GM19025 (cell line): ENCODE results near the gene MACROD1.

ENCODE experiments used
- ATAC-seq: cut with Tn5 transposase; IDR thresholded peaks from one replicate; pipeline ENCODE4 v1.9.1; 2021; ENCODE audit warnings: mild to moderate bottlenecking, low read depth, moderate library complexity; ENCODE audit not compliant: unreplicated experiment

Gene MACROD1

DNA sequence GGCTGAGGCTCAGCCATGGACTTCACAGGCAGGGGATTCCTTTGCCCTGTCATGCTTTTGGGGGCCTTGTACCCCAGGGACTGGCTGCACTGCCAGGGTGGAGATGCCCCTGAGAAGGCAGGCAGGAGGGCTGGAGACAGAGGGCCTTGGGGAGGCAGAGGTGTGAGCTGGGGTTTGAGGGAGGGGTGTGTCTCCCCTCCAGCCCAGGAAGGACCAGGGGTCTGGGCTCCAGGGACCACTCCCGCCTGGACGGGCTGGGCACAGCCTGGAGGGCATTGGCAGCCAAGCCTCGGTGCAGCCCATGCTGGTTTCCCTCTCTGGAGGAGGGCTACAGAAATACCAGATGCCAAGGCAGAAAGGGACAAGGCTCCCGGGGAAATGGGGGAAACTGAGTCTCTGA, 160.2 kb downstream of the MACROD1 start:
- no peak for ATAC-seq

DNA sequence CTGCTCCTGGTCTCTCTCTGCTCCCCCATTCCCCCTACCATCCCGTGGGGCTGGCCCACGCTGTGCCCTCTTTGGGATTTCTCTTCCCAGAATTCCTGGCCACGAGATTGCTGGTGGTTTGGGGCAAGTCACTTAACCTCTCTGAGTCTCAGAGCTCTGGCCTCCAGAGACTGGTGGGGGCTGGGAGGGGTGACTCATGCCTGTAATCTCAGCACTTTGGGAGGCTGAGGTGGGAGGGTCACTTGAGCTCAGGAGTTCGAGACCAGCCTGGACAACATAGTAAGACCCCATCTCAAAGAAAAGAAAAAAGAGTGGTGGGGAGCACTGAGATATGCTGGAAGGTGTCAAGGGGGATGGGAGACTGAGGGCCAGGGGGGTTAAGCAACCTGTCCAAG, 161.3 kb downstream of the MACROD1 start:
- no peak for ATAC-seq

DNA sequence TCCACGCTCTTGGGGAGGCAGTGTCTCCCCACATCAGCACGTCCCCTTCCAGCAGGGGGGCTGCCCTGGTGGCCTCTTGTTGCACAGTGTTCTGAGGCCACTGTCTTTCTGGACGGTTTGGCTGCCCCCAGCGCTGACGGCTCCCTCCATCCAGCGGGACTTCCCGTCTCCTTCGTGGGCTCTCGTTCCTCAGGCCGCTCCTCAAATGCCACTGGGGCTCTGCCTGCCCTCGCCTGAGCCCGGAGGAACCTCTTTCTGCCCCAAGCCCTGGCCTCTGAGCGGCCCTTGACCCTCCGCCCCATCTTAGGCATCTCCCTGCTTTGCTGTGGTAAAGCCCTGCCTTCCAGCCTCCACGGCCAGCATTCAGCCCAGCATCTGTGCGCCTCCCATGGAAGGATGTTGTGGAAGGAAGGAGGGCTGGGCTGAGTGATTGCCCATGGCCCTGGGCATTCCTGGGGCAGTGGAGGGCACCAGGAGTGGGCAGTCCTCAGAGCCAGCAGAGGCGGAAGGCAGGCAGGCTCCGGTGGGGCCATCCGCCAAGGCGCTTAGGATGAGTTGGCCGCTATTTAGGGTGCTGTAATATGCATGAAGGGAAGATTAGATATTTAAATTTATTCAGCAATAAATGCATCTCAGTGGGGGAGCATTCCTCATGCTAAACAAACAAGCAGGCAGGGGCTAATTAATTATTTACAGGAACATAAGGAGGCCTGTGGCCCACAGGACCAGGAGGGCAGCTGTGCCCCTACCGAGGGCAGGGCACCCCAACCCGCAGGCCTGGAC, 161.9 kb downstream of the MACROD1 start:
- no peak for ATAC-seq

DNA sequence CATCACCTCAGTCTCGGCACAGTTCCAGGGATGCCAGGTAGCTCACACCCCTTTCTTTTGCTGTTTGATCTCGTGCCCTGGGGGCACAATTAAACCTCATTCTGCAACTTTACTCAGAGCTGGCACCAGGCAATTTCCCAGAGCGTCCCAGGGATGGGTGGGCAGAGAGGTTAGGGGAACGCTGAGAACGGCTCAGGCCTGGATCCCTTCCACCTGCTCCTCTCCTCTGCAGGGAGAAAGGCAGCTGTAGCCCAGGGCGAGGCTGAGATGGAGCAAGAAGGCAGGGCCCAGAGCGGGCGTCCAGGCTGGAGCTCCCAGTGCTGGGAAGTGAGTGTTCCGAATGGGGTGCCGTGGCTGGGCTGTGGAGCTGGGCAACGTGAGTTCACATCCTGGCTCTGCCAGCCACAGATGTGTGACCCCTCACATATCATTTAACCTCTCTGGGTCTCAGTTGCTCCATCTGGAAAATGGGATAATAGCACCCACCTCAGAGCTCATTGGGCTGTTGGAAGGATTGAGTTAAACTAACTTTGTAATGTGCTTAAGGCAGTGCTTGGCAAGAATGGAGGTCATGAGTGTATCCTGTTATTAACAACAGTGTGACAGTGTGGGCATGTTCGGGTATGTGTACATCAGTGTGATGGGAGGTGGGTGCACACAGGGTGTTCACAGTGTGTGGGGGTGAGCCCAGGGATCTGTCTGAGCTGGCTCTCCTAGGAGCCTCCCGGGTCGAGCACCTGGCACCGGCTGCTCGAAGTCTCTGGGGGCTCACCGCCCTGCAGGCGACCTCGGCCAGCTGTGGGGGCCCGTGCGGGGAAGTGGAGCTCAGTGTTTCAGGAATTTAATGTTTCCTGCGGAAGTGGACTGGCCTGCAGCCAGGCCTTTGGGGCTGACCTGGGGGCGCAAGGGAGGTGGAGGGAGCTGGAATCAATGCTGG, 164.2 kb downstream of the MACROD1 start:
- no peak for ATAC-seq

DNA sequence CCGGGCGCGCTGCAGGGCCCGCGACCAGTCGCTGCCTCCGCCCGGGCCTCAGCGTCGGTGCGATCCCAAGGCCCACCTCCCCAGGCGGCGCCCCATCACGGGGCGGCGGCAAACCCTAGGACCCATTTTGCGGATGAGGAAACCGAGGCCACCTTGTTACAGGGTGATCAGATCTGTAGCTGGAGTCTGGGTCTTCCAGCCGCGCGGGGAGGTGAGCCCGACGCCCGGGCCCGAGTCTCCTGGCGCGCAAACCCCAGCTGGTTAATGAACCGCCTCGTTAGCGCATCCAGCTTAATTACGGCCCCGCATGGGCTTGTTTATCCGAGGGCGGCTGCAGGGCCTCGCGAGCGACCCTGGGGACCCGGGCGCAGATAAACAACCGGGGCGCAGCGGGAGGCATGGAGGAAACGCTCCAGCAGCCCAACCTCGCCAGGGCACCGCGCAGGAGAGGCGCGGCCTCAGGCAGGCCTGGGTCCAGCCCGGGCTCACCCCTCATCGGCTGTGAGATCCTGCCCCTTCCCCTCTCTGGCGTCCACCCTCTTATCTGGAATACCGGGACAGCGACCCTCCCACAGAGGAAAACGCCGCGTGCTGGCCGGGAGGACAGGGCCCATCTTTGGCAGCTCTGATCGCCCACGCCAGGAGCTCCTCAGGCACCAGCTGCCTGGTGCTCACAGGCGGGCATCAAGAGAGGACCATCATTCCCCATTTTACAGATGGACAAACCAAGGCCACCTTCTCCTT, 165.0 kb downstream of the MACROD1 start:
- ATAC-seq: no peak

DNA sequence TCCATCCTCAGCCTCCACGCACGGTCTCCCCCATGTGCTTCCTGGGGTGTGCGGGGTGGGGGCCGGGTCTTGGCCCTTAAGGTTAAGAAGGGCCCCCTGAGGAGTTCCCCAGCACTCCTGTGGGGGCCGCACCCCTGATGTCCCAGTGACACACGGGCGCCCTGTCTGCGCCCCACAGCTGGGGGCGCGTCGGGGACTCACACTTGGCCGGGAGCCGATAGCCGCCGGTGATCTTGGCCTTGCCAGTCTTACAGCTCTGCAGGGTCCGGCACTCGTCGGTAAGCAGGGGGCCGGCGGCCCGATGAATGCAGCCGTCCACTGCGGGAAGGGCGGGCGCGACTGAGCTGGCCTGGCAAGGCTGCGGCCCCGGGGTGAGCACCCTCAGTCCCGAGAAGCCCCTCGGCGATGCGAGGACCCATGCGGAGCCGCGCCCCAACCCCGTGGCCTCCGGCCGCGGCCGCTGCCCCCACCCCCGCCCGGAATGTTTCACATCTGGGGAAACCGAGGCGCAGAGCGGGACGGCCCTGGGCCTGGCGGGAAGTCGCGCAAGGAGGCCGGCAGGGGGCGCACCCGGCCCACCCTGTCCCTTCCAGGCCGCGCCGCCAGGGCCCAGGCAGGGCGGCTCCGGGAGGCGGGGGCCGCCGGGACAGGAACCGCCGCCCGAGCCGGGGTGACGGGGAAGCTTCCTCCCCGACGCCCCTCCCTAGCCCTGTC, 165.7 kb downstream of the MACROD1 start:
- no peak for ATAC-seq

DNA sequence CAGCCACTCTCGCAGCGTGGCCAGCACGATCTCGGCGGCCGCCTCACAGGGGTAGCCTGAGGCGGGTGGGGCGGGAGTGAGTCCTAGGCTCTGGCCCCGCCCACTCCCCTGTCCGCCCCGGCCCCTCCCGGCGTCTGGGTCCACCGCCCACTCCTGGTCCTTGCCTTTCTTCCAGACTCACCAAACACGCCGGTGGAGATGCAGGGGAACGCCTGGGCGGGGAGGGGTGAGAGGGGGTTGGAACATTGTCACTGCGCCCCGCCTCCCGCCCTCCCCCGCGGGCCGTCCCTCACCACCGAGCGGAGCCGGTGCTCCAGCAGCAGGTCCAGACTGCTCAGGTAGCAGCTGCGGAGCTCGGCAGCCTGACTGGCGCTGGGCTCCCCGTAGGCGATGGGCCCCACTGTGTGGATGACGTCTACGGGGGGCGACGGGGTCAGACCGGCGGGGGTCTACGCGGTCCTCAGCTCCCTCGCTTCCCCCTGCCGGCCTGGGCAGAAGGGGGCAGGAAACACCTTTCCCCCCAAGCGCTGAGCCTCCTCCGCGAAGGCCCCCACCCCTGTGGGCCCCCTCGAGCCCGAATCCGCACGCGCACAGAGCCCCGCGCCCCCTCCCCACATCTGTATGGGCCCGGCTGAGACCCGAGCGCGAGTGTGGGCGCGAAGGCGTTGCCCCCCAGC, 166.4 kb downstream of the MACROD1 start:
- no peak for ATAC-seq

DNA sequence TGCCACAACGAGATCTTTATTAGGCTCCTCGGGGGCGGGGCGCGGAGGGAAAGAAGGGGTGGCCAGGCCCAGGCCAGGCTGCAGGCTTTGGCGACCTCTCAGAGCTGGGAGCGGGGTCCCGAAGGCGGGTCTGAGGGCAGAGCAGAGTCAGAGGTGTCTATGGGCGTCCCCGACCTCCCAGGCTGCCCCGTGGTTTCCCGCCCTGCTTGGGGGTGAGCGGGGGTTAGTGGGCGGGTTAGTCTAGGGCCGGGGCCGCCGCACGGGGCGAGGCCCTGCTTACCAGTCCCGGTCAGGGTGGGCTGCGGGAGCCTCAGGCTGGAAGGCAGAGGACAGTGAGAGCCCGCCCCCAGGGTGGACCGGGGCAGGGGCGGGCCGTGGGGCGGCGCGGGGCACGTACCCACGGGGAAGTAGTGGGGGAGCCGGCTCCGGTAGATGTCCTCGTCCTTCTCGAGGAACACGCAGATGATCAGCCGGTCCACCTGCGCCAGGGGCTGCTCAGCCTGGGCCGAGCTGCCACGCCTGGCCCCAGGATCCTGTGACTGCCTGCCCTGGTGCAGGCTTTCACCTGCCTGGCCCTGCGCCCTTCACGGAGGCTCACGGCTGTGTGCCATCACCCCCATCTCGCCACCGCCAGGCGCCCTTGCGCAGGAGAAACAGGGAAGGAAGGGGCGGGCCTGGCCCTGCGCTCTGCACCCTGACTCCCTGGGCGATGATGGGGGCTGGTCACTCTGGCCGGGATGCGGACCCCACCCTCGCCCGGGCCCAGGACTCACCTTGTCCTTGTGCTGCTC, 167.2 kb downstream of the MACROD1 start:
- no peak for ATAC-seq

DNA sequence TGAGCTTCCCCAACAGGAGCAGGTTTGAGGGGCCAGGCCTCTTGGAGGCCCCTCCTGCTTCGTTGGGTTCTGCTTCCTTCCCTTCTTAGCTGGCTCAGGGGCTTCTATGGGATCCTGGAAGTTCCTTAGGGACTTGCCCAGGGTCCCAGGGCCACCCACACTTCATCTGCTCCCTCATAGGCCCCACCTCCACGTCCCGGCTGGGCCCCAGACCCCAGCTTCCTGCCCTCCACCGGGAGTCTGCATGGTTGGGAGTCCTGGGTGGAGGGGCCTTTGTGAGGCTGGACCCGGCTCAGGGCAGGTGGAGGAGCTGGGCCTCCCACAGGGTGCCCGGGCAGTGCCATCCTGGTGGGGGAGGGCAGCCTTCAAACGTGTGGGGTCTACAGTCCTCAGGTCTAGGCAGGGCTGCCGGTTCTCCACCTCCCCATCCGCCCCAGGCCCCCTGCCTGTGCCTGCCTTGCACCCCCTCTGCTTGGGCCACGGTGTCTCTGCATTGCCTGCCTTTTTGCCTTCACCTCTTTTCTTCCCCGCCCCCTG, 168.0 kb downstream of the MACROD1 start:
- ATAC-seq: no peak

DNA sequence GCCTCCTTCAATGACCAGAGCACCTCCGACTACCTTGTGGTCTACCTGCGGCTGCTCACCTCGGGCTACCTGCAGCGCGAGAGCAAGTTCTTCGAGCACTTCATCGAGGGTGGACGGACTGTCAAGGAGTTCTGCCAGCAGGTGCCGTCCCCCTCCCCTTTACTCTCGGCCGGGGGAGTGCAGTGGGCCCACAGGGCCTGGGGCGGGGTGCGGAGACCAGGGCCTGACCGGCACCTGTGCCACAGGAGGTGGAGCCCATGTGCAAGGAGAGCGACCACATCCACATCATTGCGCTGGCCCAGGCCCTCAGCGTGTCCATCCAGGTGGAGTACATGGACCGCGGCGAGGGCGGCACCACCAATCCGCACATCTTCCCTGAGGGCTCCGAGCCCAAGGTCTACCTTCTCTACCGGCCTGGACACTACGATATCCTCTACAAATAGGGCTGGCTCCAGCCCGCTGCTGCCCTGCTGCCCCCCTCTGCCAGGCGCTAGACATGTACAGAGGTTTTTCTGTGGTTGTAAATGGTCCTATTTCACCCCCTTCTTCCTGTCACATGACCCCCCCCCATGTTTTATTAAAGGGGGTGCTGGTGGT, 168.7 kb downstream of the MACROD1 start:
- no peak for ATAC-seq

DNA sequence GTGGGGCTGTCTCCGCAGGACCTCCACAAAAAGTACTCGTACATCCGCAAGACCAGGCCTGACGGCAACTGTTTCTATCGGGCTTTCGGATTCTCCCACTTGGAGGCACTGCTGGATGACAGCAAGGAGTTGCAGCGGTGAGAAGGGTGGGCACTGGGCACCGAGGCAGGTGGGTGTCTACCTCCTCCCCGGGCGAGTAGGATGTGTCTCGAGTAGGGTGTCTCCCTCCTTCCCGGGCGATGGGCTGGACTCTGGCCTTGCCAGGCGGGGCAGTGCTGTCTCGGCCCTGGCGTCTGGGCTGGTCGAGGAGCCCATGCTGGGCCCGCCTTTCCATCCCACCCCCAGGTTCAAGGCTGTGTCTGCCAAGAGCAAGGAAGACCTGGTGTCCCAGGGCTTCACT, 169.4 kb downstream of the MACROD1 start:
- no peak for ATAC-seq

DNA sequence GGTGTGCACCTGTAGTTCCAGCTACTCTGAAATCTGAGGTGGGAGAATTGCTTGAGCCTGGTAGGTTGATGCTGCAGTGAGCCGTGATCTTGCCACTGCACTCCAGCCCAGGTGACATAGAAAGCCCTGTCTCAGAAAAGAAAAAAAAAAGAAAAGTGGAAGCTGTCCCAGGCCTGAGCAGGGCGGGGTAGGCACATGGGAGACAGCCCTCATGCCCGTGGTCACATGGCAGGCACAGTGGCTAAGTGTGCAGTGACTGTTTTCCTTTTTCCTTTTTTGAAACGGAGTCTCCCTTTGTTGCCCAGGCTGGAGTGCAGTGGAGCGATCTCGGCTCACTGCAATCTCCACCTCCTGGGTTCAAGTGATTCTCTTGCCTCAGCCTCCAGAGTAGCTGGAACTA, 171.9 kb downstream of the MACROD1 start:
- ATAC-seq: no peak

DNA sequence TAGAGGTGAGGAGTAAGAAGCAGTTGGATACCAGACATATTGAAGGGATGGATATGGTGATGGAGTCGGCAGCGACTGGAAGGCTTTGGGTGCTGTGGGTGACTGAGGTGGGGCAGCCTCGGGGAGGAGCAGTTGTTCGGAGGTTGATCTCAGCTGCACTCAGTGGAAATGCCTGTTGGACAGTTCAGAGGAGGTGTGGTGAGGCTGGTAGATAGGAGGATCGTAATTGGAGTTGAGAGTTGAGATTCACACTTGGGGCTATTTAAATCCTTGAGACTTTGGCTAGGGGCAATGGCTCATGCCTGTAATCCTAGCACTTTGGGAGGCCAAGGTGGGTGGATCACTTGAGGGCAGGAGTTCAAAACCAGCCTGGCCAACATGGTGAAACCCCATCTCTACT, 172.8 kb downstream of the MACROD1 start:
- ATAC-seq: no peak

DNA sequence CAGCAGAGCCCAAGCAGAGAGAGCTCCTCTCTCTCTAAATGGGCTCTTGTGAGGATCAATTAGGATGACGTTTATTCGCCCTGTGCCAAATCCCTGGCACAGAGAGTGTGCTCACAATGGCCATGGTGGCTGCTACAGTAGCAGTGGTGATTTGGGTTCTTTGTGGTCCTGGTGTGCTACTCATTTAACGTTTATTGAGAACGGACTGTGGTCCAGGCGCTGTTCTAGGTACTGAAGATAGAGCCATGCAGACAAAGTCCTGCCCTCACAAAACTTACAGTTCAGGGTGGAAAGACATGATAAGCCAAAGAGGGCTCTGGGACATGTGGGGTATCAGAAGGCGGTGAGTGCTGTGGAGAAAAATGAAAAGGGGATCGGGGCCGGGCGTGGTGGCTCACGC, 174.4 kb downstream of the MACROD1 start:
- no peak for ATAC-seq

DNA sequence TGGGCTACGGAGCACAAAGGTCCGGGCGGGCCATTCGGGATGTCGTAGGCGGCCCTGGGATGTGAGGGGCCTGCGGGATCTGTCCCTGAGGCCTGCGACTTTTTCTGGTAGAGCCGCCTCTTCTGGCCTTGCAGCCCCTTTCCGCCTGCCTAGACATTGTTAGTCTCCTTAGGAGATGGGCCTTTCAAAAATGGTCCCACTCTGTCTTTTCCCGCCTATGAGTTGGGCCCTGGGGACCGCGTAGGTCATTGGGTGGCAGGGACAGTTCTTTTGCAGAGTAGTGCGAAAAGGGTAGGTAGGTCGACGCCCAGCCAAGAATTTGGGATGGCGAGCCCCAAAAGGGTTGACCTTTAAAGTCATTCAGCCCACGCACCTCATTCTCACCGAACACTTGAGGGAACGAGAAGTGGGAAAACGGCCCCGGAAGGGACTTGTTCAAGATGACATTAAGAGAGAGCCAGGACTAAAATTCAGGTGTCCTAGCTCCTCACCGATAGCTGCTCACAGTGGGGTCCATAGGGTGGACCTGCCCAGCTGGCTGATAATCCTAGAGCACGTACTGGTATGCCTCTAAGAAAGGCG, 178.9 kb downstream of the MACROD1 start:
- no peak for ATAC-seq

DNA sequence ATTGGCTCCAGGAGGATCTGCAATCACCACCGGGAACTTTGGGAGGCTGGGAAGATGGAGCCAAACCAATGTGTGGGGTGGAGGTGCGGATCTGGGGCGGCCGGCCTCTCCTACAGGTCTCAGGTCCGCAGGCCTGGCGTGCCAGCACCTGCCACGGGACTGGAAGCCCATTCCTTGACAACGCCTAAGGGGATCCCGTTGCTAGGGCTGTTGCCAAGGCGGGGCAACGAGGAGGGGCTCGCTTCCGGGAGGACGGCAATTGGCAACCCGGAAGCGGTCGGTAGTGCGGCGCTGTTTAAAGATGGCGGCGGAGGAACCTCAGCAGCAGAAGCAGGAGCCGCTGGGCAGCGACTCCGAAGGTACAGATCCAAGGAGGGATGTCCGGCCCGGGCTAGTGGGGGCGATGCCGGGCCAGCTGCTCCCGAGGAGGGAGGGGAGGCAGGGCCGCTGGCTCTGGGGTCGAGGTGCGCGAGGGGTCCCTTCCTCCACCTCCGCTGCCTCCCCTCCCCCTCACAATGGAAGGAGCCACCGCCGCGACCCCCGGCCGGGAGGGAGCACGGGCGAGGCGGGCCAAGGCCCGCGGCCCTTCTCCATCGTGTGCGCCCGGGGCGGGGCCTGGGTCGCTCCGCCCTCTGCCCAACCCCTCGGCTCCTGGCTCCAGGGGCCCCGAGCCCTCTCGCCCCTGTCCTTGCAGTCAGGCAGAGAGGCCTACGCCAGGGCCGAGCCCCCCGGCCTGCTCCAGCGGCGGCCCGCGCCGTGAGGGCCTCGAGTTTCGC, 179.6 kb downstream of the MACROD1 start, which contains the start of gene OTUB1:
OTUB1 (plus strand) TSS at position 283 of the 776 bp plus-strand sequence; CDS start at position 302, 19 bp downstream.
- ATAC-seq: peak; percentile 80

DNA sequence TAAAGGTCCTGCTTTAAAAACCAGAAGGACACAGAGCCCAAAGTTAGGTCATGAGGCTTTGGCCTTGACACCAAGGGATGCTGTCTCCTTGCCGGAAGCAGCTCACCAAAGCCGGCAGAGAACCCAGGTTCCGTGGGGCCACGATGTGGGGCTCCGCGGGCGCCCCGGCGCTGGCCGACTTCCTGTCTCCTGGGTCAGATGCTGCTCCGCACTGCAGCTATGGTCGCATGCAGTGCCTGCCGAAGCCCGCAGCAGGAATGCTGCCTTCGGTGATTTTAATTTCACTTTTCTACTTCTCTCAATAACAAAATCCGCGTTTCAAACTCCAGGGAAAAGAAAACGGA, 180.1 kb downstream of the MACROD1 start:
- no peak for ATAC-seq
